DOHH2 (cell line): ENCODE data around the gene RECQL5.

ENCODE experiments used
- H3F3A ChIP-seq: fragments of 200-600 bp; sonication (generic), shearing (Covaris generic); 2 replicates; pipeline ENCODE4 v1.6.0; 2016; ENCODE audit warnings: antibody characterized with exemption, mild to moderate bottlenecking; ENCODE audit not compliant: control insufficient read depth, insufficient read depth
- H3K27ac ChIP-seq: fragments of 200-600 bp; sonication (generic); 2 replicates; pipeline ENCODE4 v1.5.1; 2014; ENCODE audit warnings: low read depth, mild to moderate bottlenecking, low read length, moderate library complexity
- H3K27me3 ChIP-seq: fragments of 200-600 bp; sonication (generic); 2 replicates; pipeline ENCODE4 v1.6.1; 2014; ENCODE audit warnings: mild to moderate bottlenecking, low read length, mixed read lengths; ENCODE audit not compliant: control insufficient read depth
- H3K36me3 ChIP-seq: fragments of 200-600 bp; sonication (generic); 2 replicates; pipeline ENCODE4 v1.6.1; 2014; ENCODE audit warnings: mild to moderate bottlenecking, low read length, moderate library complexity, mixed read lengths; ENCODE audit not compliant: control insufficient read depth
- H3K4me1 ChIP-seq: fragments of 200-600 bp; sonication (generic); 2 replicates; pipeline ENCODE4 v1.6.1; 2014; ENCODE audit warnings: mild to moderate bottlenecking, low read length, mixed read lengths; ENCODE audit not compliant: control insufficient read depth
- H3K4me2 ChIP-seq: fragments of 200-600 bp; sonication (generic); 2 replicates; pipeline ENCODE4 v1.6.0; 2014; ENCODE audit warnings: mild to moderate bottlenecking, low read length, moderate library complexity
- H3K4me3 ChIP-seq: fragments of 200-600 bp; sonication (generic); 2 replicates; pipeline ENCODE4 v1.5.1; 2014; ENCODE audit warnings: mild to moderate bottlenecking, low read length, mixed read lengths
- H3K79me2 ChIP-seq: fragments of 200-600 bp; sonication (generic); 2 replicates; pipeline ENCODE4 v1.6.1; 2014; ENCODE audit warnings: mild to moderate bottlenecking, low read length, mixed read lengths; ENCODE audit not compliant: control insufficient read depth
- H3K9me2 ChIP-seq: fragments of 200-600 bp; sonication (generic); replicated peaks from 2 replicates; pipeline ENCODE4 v1.6.1; 2014; ENCODE audit warnings: mild to moderate bottlenecking, low read length, mixed read lengths; ENCODE audit not compliant: control insufficient read depth
- H3K9me3 ChIP-seq: fragments of 200-600 bp; sonication (generic); 2 replicates; pipeline ENCODE4 v1.6.1; 2014; ENCODE audit warnings: antibody characterized with exemption, low read length, mixed read lengths; ENCODE audit not compliant: control insufficient read depth, insufficient read depth
- H4K20me1 ChIP-seq: fragments of 200-600 bp; sonication (generic); 2 replicates; pipeline ENCODE4 v1.6.0; 2014; ENCODE audit warnings: low read depth, mild to moderate bottlenecking, antibody characterized with exemption, low read length, moderate library complexity; ENCODE audit not compliant: control insufficient read depth, insufficient read depth
- CTCF ChIP-seq: fragments of 200-600 bp; sonication (generic); IDR thresholded peaks from one replicate; pipeline ENCODE4 v1.5.1; 2014; ENCODE audit warnings: antibody characterized with exemption, mild to moderate bottlenecking, low read depth, low read length; ENCODE audit not compliant: poor library complexity, severe bottlenecking
- EZH2phosphoT487 ChIP-seq: fragments of 200-600 bp; sonication (generic); IDR thresholded peaks from 2 replicates; pipeline ENCODE4 v1.6.1; 2017; ENCODE audit warnings: borderline replicate concordance, mild to moderate bottlenecking, antibody characterized with exemption, low read length, moderate library complexity, mixed read lengths

The RECQL5 gene

GRCh38 chr17:75629157-75629556 lies 37.8 kb downstream of the RECQL5 start:
- Histone ChIP-seq H3K9me2 (no peaks in the 10 kb centered on the region), H3K27ac (no peak overlapping the region), H3K9me3 (no peaks in the 10 kb centered on the region), H3K4me3 (no peak overlapping the region), H3F3A (no peaks in the 10 kb centered on the region), H3K4me2 (no peak overlapping the region), H3K36me3 (peaks cover 61% of the 10 kb centered on the region), H3K4me1 (peaks cover 32% of the 10 kb centered on the region), H4K20me1 (no peaks in the 10 kb centered on the region), H3K79me2 (no peaks in the 10 kb centered on the region; the same call in 1 of the 2 replicates), H3K27me3 (no peaks in the 10 kb centered on the region)
- TF ChIP-seq CTCF (no peak), EZH2phosphoT487 (no peak)

GRCh38 chr17:75628425-75628824 lies 38.5 kb downstream of the RECQL5 start:
- Histone ChIP-seq H3K27ac (no peak overlapping the region), H3K4me1 (peaks cover 25% of the 10 kb centered on the region), H3K4me2 (no peak overlapping the region), H3K9me3 (no peaks in the 10 kb centered on the region), H3K36me3 (peaks cover 61% of the 10 kb centered on the region), H3K79me2 (no peaks in the 10 kb centered on the region; the same call in 1 of the 2 replicates), H3K4me3 (no peak overlapping the region), H3K9me2 (no peaks in the 10 kb centered on the region), H4K20me1 (no peaks in the 10 kb centered on the region), H3F3A (no peaks in the 10 kb centered on the region), H3K27me3 (no peaks in the 10 kb centered on the region)
- TF ChIP-seq CTCF: no peak

- no peak overlapping the region for H3K4me3 ChIP-seq
- H3K4me2 ChIP-seq: 0 out of 2 replicates have a peak overlapping the region, but pooled peaks have one; percentile 8
- H3K9me3 ChIP-seq: no peaks in the 10 kb centered on the region
- H3K4me1 ChIP-seq: peaks cover 16% of the 10 kb centered on the region
- H3K9me2 ChIP-seq: no peaks in the 10 kb centered on the region
- peak overlapping the region; percentile 6; the same call in 1 of the 2 replicates for H3K27ac ChIP-seq
- no peaks in the 10 kb centered on the region for H3F3A ChIP-seq
- TF ChIP-seq EZH2phosphoT487 (no peak), CTCF (no peak)
- no peaks in the 10 kb centered on the region for H3K27me3 ChIP-seq
- peaks cover 52% of the 10 kb centered on the region for H3K36me3 ChIP-seq
- no peaks in the 10 kb centered on the region for H3K79me2 ChIP-seq
- H4K20me1 ChIP-seq: no peaks in the 10 kb centered on the region
Observed at GRCh38 chr17:75627094-75627493, 39.9 kb downstream of the RECQL5 start.
